ENCODE results near the gene HFE. TPM values are rescaled to one million over a fixed set of nuclear protein-coding genes. Genes with fewer than 3 reads are reported as not detected.
"Not testable (repeated sequence)": the region's sequence is repeated elsewhere in the genome, so short reads cannot be mapped to it uniquely, and the experiment has no call there.

HFE gene
- total and polyA plus RNA-seq, 4 donors = 6.3 to 12.7 (median 8.2) TPM

- Histone ChIP-seq H3K4me1 (ENCODE audit: control insufficient read depth in 4 of 4, insufficient read depth in 4 of 4, low read length in 3 of 4) (peaks cover 0 to 16% (median 3%) of the 10 kb centered on the region in 4 donors), H3K36me3 (ENCODE audit: control insufficient read depth in 4 of 4, insufficient read depth in 3 of 4, low read depth in 1 of 4, low read length in 3 of 4) (no peaks in the 10 kb centered on the region), H3K9ac (ENCODE audit: low read depth in 1 of 2, low read length in 2 of 2) (no peak overlapping the region), H3K27me3 (ENCODE audit: control insufficient read depth in 4 of 4, insufficient read depth in 4 of 4, low read length in 3 of 4) (no peaks in the 10 kb centered on the region), H3K4me3 (ENCODE audit: low read depth in 1 of 3, low read length in 3 of 3) (no peak overlapping the region), H3K9me3 (ENCODE audit: control insufficient read depth in 4 of 4, low read length in 3 of 4) (no peaks in the 10 kb centered on the region), H3K27ac (ENCODE audit: low read depth in 1 of 2, low read length in 2 of 2) (no peak overlapping the region)
- no peak for DNase-seq (ENCODE audit: low spot score)
- TF ChIP-seq, protein P1, sequence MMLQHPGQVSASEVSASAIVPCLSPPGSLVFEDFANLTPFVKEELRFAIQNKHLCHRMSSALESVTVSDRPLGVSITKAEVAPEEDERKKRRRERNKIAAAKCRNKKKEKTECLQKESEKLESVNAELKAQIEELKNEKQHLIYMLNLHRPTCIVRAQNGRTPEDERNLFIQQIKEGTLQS (IDR thresholded peaks at IDR 0.05) = no peak
- TF ChIP-seq CTCF (IDR thresholded peaks at IDR 0.05; ENCODE audit: low read depth, low read length, missing input control) = no peak
- over 99% methylated on average over 4 of the region's 4 CpGs for WGBS
These were observed 29.0 kb downstream of the HFE start for GRCh38 chr6:26116267-26116666.

GRCh38 chr6:26118999-26119398 lies 31.8 kb downstream of the HFE start:
- Histone ChIP-seq H3K27ac (ENCODE audit: low read depth in 1 of 2, low read length in 2 of 2) (no peak overlapping the region), H3K36me3 (ENCODE audit: control insufficient read depth in 4 of 4, insufficient read depth in 3 of 4, low read depth in 1 of 4, low read length in 3 of 4) (no peaks in the 10 kb centered on the region), H3K9me3 (ENCODE audit: control insufficient read depth in 4 of 4, low read length in 3 of 4) (no peaks in the 10 kb centered on the region), H3K4me1 (ENCODE audit: control insufficient read depth in 4 of 4, insufficient read depth in 4 of 4, low read length in 3 of 4) (peaks cover 2 to 26% (median 8%) of the 10 kb centered on the region in 4 donors), H3K4me3 (ENCODE audit: low read depth in 1 of 3, low read length in 3 of 3) (no peak overlapping the region), H3K9ac (ENCODE audit: low read depth in 1 of 2, low read length in 2 of 2) (no peak overlapping the region), H3K27me3 (ENCODE audit: control insufficient read depth in 4 of 4, insufficient read depth in 4 of 4, low read length in 3 of 4) (no peaks in the 10 kb centered on the region)
- WGBS = 70% methylated on average over 7 of the region's 7 CpGs
- TF ChIP-seq FOXA1 (IDR thresholded peaks at IDR 0.05) = no peak
- peak; percentile 45 to 62 for TF ChIP-seq EGR1 (IDR thresholded peaks at IDR 0.05; ENCODE audit: low read depth in 2 of 2)
- TF ChIP-seq, protein P2, sequence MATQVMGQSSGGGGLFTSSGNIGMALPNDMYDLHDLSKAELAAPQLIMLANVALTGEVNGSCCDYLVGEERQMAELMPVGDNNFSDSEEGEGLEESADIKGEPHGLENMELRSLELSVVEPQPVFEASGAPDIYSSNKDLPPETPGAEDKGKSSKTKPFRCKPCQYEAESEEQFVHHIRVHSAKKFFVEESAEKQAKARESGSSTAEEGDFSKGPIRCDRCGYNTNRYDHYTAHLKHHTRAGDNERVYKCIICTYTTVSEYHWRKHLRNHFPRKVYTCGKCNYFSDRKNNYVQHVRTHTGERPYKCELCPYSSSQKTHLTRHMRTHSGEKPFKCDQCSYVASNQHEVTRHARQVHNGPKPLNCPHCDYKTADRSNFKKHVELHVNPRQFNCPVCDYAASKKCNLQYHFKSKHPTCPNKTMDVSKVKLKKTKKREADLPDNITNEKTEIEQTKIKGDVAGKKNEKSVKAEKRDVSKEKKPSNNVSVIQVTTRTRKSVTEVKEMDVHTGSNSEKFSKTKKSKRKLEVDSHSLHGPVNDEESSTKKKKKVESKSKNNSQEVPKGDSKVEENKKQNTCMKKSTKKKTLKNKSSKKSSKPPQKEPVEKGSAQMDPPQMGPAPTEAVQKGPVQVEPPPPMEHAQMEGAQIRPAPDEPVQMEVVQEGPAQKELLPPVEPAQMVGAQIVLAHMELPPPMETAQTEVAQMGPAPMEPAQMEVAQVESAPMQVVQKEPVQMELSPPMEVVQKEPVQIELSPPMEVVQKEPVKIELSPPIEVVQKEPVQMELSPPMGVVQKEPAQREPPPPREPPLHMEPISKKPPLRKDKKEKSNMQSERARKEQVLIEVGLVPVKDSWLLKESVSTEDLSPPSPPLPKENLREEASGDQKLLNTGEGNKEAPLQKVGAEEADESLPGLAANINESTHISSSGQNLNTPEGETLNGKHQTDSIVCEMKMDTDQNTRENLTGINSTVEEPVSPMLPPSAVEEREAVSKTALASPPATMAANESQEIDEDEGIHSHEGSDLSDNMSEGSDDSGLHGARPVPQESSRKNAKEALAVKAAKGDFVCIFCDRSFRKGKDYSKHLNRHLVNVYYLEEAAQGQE (IDR thresholded peaks at IDR 0.05) = no peak
- TF ChIP-seq HNF4A (conservative IDR thresholded peaks at IDR 0.05) = no peak
- DNase-seq (ENCODE audit: low spot score) = no peak

DNA sequence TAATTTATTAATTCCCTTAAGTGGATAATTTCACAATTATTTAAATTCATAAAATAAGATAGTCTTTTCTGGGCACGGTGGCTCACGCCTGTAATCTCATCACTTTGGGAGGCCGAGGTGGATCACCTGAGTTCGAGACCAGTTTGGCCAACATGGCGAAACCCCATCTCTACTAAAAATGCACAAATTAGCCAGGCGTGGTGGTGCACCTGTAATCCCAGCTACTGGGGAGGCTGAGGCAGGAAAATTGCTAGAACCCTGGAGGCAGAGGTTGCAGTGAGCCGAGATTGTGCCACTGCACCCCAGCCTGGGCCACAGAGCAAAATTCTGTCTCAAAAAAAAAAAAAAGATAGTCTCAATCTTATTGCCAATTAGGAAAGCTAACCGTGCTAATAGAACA lies 32.9 kb downstream of the HFE start:
- Histone ChIP-seq H3K9ac (ENCODE audit: low read depth in 1 of 2, low read length in 2 of 2) (peak overlapping the region in 1 of 2 donors; percentile 93), H3K4me1 (ENCODE audit: control insufficient read depth in 4 of 4, insufficient read depth in 4 of 4, low read length in 3 of 4) (peaks cover 0 to 26% (median 8%) of the 10 kb centered on the region in 4 donors), H3K27ac (ENCODE audit: low read depth in 1 of 2, low read length in 2 of 2) (peak overlapping the region; percentile 97 to 99)
- 95% methylated on average over 8 of the region's 8 CpGs for WGBS
- DNase-seq (ENCODE audit: low spot score); H3K9me3 ChIP-seq (ENCODE audit: control insufficient read depth in 4 of 4, low read length in 3 of 4); H3K27me3 ChIP-seq (ENCODE audit: control insufficient read depth in 4 of 4, insufficient read depth in 4 of 4, low read length in 3 of 4); H3K4me3 ChIP-seq (ENCODE audit: low read depth in 1 of 3, low read length in 3 of 3); H3K36me3 ChIP-seq (ENCODE audit: control insufficient read depth in 4 of 4, insufficient read depth in 3 of 4, low read depth in 1 of 4, low read length in 3 of 4): not testable (repeated sequence)

GRCh38 chr6:26120807-26121140 lies 33.5 kb downstream of the HFE start:
- peak overlapping the region; percentile 97 to 99 for H3K27ac ChIP-seq (ENCODE audit: low read depth in 1 of 2, low read length in 2 of 2)
- H3K4me3 ChIP-seq (ENCODE audit: low read depth in 1 of 3, low read length in 3 of 3) = peak overlapping the region in 1 of 3 donors; percentile 18
- peaks cover 0 to 26% (median 8%) of the 10 kb centered on the region in 4 donors for H3K4me1 ChIP-seq (ENCODE audit: control insufficient read depth in 4 of 4, insufficient read depth in 4 of 4, low read length in 3 of 4)
- peak overlapping the region in 1 of 2 donors; percentile 93 for H3K9ac ChIP-seq (ENCODE audit: low read depth in 1 of 2, low read length in 2 of 2)
- no peak for TF ChIP-seq FOXA1 (IDR thresholded peaks at IDR 0.05)
- no peak for TF ChIP-seq TAF1 (conservative IDR thresholded peaks at IDR 0.05)
- peak; percentile 23 for TF ChIP-seq YY1 (IDR thresholded peaks at IDR 0.05)
- no peak for DNase-seq (ENCODE audit: low spot score)
- H3K9me3 ChIP-seq (ENCODE audit: control insufficient read depth in 4 of 4, low read length in 3 of 4) = no peaks in the 10 kb centered on the region
- H3K36me3 ChIP-seq (ENCODE audit: control insufficient read depth in 4 of 4, insufficient read depth in 3 of 4, low read depth in 1 of 4, low read length in 3 of 4) = no peaks in the 10 kb centered on the region
- WGBS = 41% methylated on average over 3 of the region's 3 CpGs
- H3K27me3 ChIP-seq (ENCODE audit: control insufficient read depth in 4 of 4, insufficient read depth in 4 of 4, low read length in 3 of 4) = no peaks in the 10 kb centered on the region
